NCI-H345 treated with DMSO at 0.1 percent for 48 hours (cell line): ENCODE results near the gene EMP1.

Source experiments
- DNase-seq: peaks from one replicate; lab custom pipeline; 2025; ENCODE audit not compliant: unreplicated experiment; lab: John Stamatoyannopoulos, UW

EMP1 gene

DNA sequence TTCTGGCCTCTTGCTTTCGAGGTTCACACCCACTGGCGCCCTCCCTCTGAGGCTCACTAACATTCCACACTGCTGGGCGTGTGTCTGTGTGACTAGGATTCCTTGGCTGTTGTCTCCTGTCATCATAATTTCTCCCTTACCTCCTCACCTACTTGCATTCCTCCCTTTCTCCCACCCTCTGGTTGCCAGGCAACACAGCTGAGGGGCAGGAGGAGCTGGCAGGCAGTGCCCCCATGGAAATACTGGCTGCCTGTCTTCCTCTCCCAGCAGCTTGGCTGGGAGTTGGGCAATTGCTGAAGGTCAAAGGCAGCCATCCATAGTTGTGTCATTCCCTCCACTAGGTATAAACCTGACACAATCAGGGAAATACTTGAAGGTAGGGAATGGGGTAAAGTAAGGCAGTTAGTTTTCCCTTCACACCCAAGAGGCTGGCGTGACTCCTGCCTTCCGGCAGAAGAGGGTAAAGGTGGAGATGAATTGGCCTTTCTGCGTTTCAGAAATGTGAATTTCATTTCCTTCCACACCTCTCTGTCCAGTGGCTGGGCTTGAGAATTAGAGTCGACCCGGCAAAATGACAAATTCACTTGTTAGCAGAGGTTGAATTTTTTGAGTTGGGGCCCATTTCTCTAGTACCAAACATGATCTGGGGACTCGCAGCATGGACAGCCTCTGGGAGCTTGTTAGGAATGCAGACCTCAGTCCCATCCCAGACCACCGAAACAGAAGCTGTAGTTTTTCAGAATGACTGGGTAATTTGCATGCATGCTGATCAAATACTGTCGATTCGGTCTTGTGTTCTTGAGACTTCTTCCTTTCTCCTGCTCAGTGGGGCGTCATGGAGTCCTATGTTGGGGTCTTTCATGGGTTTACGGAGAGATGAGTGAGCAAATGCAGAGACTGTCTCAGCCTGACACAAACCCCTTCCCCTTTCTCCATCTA lies 24.3 kb upstream of the EMP1 start:
- DNase-seq: no peak

DNA sequence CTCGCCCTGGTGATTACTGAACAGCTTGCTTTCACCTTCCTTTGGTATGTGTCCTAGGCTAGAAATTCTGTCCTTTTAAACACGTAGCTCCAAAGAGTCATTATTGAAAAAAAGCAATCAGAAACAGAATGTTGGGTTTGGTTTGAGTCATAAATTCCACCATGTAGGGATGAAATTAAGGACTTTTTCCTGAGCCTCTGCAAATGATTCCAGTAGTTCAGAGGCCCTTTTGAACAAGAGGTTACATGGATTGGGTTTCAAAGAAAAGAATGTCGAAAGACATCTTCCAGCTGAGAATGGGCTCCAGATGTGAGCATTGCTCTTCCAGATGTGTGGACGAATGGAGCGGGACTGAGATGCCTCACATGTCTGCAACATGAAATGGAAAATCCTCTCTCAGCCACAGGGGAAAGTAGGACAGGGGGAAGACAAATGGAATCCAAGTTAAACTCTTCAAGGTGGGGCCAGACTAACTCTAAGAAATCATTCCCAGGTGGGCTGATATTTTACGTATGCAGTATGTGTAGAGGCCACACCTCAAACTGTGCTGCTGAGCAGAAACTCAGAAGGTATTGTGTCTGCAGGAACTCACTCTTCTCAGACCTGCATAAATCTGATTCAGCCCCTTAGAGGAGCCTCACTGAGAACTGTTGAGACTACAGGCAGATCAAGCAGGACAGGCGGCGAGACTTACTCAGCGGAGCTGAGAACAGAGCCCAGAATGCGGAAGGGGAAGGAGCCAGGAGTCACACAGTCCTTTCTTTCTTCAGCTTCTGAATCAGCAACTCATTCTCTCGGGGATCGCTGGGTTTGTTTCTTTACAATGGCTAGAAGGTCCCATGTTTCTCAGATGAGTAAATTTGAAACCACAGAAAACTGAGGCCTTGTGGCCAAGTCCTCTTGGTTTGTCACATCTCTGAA lies 23.3 kb upstream of the EMP1 start:
- no peak for DNase-seq

DNA sequence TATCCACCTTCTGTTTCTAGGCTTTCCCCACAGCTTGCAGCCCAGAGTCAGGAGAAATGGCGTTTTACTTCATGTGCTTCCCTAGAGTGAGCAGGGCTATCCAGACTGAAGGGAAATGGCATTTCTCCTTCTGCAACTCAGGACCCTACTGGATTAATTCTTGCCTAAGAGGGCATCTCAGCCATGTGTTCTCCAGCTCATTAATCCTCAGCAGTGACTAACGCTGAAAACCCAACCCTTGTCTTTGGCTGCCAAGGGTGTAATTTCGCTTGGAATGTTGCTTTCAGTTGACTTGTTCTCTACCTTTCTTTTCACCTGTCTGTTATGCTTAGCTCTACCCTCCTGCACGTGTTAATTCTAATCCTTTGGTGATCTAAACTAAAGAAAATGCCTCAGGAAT lies 21.0 kb upstream of the EMP1 start:
- DNase-seq: no peak

DNA sequence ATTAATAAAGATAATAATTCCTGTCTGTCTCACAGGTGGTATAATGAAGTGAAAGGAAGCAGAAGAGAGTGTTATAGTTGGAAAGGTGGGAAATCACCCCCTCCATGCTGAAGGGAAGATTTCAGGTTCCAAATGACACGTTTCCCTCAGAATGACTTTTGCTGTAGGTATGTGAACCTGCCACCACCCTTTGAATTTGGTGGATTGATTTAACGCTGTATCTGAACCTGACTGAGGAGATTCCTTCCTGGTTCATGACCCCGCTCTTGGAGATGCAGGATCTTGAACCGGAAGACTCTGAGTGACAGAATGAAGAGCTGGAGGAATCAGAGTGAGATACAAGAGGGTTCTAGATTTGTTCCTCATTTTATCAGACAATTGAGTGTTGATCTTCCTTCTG lies 20.3 kb upstream of the EMP1 start:
- no peak for DNase-seq

DNA sequence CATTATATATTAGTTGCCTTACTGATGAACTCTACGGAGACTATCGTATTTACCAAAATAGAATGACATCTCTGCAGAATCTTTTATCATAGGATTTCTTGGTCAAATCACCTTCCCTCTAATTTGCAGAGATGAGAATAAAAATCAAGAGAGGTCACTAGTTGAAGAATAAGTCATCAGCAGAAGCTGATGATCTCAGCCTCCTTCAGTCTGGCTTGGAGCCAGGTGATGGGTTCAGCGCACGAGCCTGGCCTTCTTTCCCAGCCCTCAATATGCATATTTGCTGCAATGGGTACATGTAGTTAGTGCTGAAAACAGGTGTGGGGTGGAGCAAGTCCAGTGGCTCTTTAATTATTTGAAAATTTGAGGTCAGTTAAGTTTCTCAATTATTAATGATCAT lies 19.2 kb upstream of the EMP1 start:
- no peak for DNase-seq

DNA sequence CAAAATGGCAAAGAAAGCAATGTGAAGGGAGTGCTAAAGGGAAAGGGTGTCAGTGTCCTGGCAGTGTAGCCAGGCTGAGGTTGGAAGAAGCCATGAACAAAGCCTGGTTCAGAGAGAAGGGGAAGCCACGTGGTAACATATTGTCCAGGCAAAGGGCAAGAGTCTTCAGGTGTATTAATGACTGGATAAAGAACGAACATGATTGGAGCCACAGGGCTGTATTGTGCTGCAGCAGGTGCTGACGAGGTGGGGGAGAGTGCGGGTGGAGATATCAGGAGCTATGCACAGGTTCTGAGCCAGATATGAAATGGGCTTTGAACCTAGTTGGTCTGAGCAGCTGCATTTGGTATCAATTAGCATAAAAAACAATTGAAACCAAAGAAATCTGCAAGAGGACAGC lies 18.6 kb upstream of the EMP1 start:
- no peak for DNase-seq

DNA sequence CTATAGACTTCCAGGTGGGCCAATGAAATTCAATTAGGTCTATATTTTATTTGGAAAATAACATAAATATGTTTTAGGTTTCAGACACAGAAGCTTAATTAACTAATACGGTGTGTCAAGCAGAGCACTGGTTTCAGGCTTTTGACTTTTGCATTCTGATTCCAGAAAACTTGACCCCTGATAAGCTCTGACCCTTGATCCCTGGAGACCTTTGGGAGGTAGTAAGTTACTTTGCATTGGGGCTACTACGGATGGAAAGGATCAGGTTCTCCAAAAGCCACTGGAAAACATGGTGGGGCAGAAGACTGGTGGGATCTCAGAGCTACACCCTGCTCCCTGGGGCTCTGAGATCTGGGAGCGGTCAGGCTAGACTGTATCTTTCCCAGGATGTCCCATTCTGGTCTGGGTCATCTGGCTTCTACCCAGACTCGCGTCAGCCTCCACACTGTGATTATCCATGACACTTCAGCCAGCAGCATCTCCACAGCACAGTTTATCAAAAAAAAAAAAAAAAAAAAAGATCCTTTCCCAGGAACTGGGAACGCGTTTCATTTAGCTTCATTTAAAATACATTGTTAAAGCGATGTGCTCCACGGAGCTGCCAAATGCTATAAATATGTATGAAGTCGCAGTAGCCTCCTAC lies 17.8 kb upstream of the EMP1 start:
- DNase-seq: no peak

DNA sequence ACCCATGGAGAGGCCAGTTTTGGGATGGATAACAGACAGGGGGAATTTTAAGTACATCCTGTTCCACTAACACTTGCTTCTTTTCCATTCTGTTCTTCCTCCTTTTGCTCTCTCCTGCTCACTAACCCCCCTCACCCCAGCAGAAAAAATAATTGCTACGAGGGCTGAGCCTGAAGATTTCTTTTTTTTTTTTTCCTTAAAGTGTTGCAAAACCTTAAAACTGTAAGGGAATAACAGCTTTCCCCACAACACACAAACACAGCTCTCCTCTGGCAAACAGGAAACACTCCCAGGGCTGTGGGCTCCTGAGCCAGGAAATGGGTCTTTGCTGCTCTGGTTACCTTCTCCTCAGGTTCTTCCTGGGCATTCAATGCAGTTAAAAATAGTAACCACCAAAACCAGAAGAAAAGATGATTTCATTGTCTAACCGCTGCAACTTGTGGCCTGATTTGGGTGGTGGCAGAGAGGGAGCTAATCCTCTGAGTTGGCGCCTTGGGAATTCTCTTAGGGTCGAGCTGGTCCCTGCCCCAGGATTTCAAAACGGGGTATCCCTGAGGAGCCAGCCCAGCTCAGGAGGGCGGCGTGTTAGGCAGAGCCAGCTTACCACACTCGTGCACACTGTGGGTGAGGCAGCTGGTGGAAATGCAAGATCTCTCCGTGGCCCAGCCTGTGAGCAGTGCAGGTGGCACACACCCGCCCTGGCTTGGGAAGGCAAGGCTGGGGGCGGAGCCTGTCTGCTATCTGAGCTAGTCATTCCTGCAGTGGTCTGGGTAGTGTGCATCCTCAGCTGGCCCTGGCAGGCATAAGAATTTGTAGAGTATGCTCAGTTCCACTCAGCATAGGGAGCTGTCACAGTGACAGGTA lies 17.1 kb upstream of the EMP1 start:
- DNase-seq: no peak

DNA sequence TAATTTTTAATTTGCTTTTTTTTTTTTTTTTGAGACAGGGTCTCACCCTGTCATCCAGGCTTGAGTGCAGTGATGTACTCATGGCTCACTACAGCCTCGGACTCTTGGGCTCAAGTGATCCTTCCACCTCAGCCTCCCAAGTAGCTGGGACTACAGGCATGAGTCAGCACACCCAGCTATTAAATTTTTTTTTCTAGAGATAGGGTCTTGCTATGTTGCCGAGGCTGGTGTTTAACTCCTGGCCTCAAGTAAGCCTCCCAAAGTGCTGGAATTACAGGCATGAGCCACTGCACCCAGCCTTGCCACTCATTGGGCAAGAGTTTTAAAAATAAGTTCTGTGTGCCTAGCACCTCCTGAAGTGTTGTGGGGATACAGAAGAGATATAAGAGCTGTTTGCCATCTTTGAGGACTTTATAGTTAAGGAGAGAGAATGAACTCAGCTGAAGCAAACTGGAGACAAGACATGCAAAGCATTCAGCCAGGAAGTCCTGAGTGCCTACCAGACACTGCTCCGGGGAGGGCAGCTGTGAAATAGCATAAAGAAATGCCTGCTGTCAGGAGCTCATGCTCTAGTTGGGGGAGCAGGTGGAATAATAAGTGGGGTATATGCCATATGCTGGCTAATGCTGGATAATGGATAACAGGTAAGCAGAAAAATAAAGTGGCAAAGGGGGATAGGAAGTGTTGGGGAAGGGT lies 15.0 kb upstream of the EMP1 start:
- DNase-seq: no peak

DNA sequence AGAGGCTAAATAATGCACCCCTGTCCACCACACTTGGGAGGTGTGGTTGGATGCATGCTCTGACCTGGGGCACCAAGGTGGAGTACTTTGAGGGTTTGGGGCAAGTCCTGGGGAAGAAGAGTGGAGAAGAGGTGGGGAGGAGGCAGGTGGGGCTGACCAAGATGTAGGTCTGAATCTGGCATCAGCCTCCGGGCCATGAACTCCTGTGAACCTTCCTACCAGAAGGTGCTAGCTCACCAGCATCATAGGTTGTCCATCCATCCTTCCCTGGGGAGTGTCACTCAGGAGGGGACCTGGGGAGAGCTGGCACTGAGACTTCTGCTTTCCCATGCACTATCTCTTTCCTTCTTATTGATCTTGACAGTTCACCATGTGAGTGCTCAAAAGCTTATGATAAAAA lies 13.6 kb upstream of the EMP1 start:
- no peak for DNase-seq

DNA sequence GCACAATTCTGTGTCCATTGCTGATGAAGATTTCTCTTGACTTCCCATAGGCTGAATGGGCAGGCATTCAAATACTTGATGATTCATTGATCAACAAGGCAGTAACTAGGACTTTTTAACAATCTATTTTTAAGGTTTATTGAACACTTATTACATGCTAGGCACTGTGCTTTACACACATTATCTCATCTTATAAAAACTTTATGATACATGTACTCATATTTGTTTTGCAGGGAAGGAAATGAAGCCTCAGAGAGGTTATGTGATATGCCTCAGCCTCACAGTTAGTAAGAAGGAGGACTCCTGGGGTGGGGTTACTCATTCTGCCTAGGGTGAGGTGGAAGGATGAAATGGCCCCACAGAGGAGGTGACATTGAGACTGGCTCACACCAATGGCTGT lies 12.9 kb upstream of the EMP1 start:
- DNase-seq: no peak

DNA sequence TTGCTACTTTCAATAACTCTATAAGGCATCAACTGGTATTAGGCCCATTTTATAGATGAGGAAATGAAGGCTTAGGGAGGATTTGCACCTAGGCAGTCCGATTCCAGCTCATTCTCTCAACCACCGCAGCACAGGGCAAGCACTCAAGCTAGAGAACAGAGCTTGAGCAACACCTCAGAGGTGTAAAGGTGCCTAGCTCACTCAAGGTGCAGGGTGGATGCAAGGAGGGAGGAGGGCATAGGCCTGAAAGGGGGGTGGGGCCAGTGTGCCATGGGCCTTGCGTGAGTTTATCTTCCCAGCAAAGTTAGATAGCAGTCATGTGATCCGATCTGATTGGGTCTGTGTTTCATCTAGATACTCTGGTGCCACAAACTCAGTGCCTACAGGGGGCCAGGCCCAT lies 10.2 kb upstream of the EMP1 start:
- no peak for DNase-seq

DNA sequence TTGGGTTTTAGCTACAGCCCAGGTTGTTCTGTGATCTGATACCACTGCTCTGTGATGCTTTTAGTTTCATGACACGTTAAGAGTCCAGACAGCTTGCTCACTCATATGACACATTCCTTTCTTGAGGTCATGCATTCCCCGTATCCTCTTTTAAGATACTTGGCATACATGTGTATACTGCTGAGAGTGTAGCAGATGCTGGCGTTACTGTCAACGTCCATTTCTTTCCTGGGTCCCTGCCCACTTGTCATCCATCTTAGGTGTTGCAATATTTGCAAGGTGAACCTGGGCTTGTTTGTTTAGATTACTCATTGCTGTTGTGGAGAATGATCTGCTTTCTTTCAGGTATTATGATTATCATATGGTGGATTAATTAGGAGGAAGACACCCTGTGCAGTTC lies 9.1 kb upstream of the EMP1 start:
- DNase-seq: no peak

DNA sequence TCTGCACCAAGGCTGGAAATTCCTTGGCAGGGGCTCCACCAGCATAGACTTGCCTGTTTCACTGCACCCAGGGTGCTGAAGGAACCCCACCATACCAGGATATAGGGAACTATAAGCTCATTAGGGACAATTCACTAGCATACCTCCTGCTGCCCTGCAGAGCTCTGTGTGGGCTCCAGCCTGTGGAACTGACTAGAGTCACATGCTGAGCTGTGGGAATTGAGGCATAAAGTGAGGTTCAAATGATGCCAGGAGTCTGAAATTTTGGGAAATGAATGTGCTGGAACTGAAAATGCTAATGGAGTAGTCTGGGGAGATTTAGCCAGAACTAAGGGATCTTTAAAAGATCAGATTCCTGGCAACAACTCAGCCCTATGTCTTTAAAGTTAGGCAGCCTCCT lies 7.3 kb upstream of the EMP1 start:
- DNase-seq: no peak

DNA sequence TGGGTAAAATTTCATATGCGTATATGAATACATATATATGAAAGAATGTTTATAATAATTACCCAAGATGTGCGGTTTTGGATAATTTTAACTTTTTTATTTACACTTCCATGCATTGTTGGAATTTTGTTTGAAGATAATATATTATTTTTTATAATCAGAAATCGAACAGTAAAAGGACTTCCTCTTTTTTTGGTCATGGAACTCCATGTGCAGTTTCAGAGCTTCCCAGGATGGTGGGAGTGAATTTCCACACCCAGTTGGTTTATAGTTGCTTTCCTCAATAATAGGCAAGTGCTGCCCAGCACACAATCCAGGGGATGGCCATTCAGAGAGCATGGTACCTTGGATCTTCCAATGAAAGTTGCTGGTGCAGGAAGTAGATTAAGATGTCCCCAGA lies 6.3 kb upstream of the EMP1 start:
- no peak for DNase-seq

DNA sequence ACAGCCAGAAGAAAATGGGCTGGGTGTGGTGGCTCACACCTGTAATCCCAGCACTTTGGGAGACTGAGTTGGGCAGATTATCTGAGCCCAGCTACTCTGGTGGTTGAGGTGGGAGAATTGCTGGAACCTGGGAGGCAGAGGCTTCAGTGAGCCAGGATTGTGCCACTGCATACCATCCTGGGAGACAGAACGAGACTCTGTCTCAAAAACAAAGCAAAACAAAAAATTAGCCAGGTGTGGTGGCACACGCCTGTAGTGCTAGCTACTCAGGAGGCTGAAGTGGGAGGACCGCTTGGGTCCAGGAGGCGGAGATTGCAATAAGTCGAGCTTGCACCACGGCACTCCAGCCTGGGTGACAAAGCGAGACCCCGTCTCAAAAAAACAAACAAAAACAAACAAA lies 3.8 kb upstream of the EMP1 start:
- no peak for DNase-seq

DNA sequence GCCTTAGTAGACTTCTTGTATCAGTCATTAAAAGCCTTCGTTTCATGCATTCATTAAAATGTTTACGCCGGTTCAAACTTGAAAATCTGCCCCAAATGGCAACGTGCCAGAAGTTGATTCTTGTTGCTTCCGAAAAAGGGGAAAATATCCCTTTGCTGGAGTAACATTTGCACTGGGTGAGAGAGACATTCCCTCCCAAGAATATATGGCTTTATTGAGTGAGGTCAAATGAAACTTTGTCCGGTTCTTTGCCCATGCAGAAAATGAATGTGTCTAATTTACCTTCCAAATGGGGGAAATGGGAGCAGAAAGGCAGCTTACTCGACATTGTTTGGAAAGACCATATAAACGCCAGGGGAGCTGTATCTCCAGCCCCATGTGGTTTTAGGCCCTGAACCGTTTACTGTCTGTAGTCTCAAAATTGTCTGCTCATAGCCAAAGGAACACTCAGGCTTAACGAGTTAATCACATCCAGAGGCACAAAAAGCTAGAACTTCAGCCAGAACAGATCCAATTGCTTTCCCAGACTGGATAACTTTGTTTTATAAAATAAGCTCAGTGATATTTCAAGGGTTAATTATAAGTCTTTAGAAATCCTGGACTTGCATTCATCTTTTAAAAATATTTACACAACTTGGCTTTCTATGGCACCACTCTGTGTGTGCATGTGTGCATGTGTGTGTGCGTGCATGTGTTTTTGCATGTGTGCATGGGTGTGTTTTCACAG lies 2.9 kb upstream of the EMP1 start:
- DNase-seq: no peak

DNA sequence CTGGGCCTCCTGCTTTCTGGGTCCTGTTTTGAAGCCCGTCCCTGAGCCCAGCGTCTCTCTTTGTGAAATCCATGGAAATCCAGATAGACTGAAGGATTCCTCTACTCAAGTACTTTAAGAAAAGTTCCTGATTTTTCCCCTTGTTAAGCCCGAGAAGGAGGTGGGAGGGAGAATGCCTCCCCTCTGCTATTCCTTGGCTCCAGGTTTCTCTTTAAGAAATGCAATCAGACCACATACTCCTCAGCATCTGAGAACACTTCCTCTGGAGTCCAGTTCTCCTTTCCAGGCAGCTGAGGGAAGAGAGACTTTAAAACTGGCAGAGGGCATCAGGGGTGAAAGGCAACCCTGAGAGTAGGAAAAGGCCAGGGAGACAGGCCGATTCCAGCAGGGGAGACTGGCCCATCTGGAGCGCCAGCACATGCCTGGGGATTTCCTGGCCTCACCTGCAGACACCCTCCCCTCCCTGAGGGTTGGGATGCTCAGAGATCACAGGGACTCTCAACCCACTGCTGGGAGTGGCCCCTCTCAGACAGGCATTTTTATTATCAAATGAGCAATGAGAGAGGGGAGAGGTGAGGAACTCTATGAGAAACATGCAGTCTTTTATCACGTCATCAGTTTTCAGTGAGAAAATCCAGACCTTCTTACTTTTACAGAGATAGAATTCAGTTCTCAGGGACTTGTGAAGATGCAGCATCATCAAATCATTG lies 2.0 kb upstream of the EMP1 start:
- DNase-seq: no peak

DNA sequence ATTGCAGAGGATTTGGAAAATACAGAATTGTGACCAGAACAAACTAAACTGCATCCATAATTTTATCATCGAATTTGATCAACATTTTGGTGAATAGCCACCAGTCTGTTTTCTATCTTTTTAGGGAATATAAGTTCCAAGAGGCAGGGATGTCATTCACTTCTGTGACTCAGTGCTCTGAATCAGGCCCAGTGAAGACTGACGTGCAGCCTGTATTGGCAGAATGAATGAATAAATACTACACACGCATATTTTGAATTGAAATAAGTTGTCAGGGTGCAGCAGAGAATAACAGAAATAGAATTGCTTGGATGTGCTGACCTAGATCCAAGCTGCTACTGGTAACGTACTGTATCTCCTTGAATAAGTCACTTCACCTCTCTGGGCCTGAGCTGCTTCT lies 1.3 kb upstream of the EMP1 start:
- no peak for DNase-seq
